Endothelial cell of umbilical vein (primary cell): ENCODE data around the gene AKT3. TPM values are rescaled to one million over a fixed set of nuclear protein-coding genes. Genes with fewer than 3 reads are reported as not detected.
A peak's percentile ranks its signal among the peaks of the same experiment; 100 is the strongest.

Experiments used
- BruUV-seq: library from RNA; stranded (reverse); fragments of 400-500 nt; replicated peaks from 2 replicates; lab custom pipeline; 2021; lab: Mats Ljungman, UMichigan
- CTCF ChIA-PET: fragments of 300-600, 350-600 bp; sonication (Branson Sonifier 250); formaldehyde crosslinking; loops from one replicate; lab custom pipeline; 2021; ENCODE audit warnings: antibody characterized with exemption, inconsistent platforms; lab: Charles Lee
- POLR2A ChIA-PET: fragments of 300-600, 350-600 bp; sonication (Branson Sonifier 250); formaldehyde crosslinking; loops from one replicate; lab custom pipeline; 2021; ENCODE audit warnings: antibody characterized with exemption, inconsistent platforms; lab: Charles Lee
- DNase-seq: peaks from one replicate; pipeline ENCODE4 v3.0.0-alpha.2; 2011; ENCODE audit warnings: low read depth, low spot score
- FAIRE-seq: peaks from 2 replicates; lab custom pipeline; 2011; peaks lifted over from hg19 to GRCh38; lab: Jason Lieb, UNC
- H2AFZ ChIP-seq: 2 replicates; pipeline ENCODE4 v1.6.0; 2012; ENCODE audit warnings: low read depth, low read length, control low read depth, inconsistent platforms
- H3K27ac ChIP-seq: 2 replicates; pipeline ENCODE4 v1.5.1; 2011; ENCODE audit warnings: low read depth, mild to moderate bottlenecking, control low read depth, low read length, moderate library complexity; ENCODE audit not compliant: insufficient read depth
- H3K27me3 ChIP-seq, 2 experiments: 2 replicates each; pipeline versions ENCODE4 v1.6.0 to v1.6.1; 2011; ENCODE audit warnings: low read length in 2 of 2, mixed read lengths in 1 of 2; ENCODE audit not compliant: control insufficient read depth in 2 of 2, insufficient read depth in 2 of 2
- H3K36me3 ChIP-seq, 2 experiments: 2 replicates in 1 of 2; 3 replicates in 1 of 2; pipeline ENCODE4 v1.5.1; 2011; ENCODE audit warnings: low read length in 2 of 2, mild to moderate bottlenecking in 1 of 2, moderate library complexity in 1 of 2; ENCODE audit not compliant: control insufficient read depth in 2 of 2, insufficient read depth in 2 of 2; ENCODE audit errors: extremely low read depth in 1 of 2
- H3K4me1 ChIP-seq: 3 replicates; pipeline ENCODE4 v1.5.1; 2011; ENCODE audit warnings: mild to moderate bottlenecking, low read length; ENCODE audit not compliant: control insufficient read depth, insufficient read depth; ENCODE audit errors: extremely low read depth
- H3K4me2 ChIP-seq: 2 replicates; pipeline ENCODE4 v1.6.1; 2011; ENCODE audit warnings: low read length, control low read depth, mixed read lengths; ENCODE audit not compliant: insufficient read depth
- H3K4me3 ChIP-seq, 3 experiments: fragments of 200-600 bp in 1 of 3; sonication (generic), shearing (Covaris generic) in 1 of 3; replicated peaks in 1 of 3; 2 replicates each; pipeline ENCODE4 v1.5.1; 2011 to 2016; ENCODE audit warnings: control low read depth in 3 of 3, low read length in 3 of 3, mild to moderate bottlenecking in 2 of 3, inconsistent platforms in 1 of 3, low read depth in 1 of 3, moderate library complexity in 1 of 3; ENCODE audit not compliant: insufficient read depth in 1 of 3
- H3K79me2 ChIP-seq: 2 replicates; pipeline ENCODE4 v1.6.0; 2012; ENCODE audit warnings: low read length, inconsistent platforms; ENCODE audit not compliant: control insufficient read depth, insufficient read depth
- H3K9ac ChIP-seq: replicated peaks from 2 replicates; pipeline ENCODE3; 2011; ENCODE audit warnings: low read length, control low read depth; ENCODE audit not compliant: insufficient read depth; ENCODE audit errors: extremely low read depth
- H3K9me1 ChIP-seq: replicated peaks from 3 replicates; pipeline ENCODE4 v1.6.0; 2011; ENCODE audit warnings: mild to moderate bottlenecking, low read length; ENCODE audit not compliant: control insufficient read depth, insufficient read depth; ENCODE audit errors: extremely low read depth
- H3K9me3 ChIP-seq: replicated peaks from 2 replicates; pipeline ENCODE4 v1.5.1; 2012; ENCODE audit warnings: low read length, inconsistent platforms; ENCODE audit not compliant: control insufficient read depth, insufficient read depth
- H4K20me1 ChIP-seq: replicated peaks from 2 replicates; pipeline ENCODE3; 2011; ENCODE audit warnings: mild to moderate bottlenecking, low read length; ENCODE audit not compliant: control insufficient read depth, insufficient read depth; ENCODE audit errors: extremely low read depth
- CTCF ChIP-seq, 2 donors: IDR thresholded peaks; 1 replicate in 1 of 2; 2 replicates in 1 of 2; pipeline ENCODE4 v1.5.1; 2011; ENCODE audit warnings: low read length in 2 of 2, mild to moderate bottlenecking in 2 of 2, moderate library complexity in 2 of 2, control low read depth in 1 of 2, inconsistent platforms in 1 of 2, low read depth in 1 of 2; ENCODE audit not compliant: insufficient read depth in 1 of 2; ENCODE audit errors: extremely low read depth in 1 of 2
- MAX ChIP-seq: IDR thresholded peaks from 2 replicates; pipeline ENCODE4 v1.6.1; 2011; ENCODE audit not compliant: insufficient read depth, insufficient read length
- MYC ChIP-seq: IDR thresholded peaks from one replicate; pipeline ENCODE4 v1.6.1; 2011; ENCODE audit warnings: mild to moderate bottlenecking, low read depth, low read length
- dilution Hi-C: fragments of 300-500 bp; cut with MboI; formaldehyde crosslinking; loops from one replicate; pipeline ENCODE4 v1.15.0; 2019; ENCODE audit warnings: low sequenced_read_pairs; ENCODE audit not compliant: extremely low pct_ligation_motif_present
- intact Hi-C: fragments of 100-400 bp; cut with micrococcal nuclease; formaldehyde crosslinking; loops from one replicate; pipeline ENCODE4 v1.10.0; 2022
- polyA plus RNA-seq, 4 experiments: library from polyadenylated mRNA; depleted of rRNA in 3 of 4; stranded (reverse) in 3 of 4; unstranded in 1 of 4; fragments of >200 nt; gene quantifications; 2 replicates each; pipeline versions ENCODE4 v1.2.1 to v1.2.3, GENCODE V29; 2011 to 2012; ENCODE audit warnings: missing spikeins in 1 of 4
- total RNA-seq: library from RNA; stranded (reverse); gene quantifications from 2 replicates; pipeline ENCODE4 v1.2.3, GENCODE V29; 2021

Gene AKT3
- total and polyA plus RNA-seq, 2 donors (not counting 3 experiments of a cell fraction or from before 2014, with no cell fraction given), result 20.6 to 97.1 TPM

GRCh38 chr1:243799908-243800307 is 50.1 kb downstream of the AKT3 start:
- Histone ChIP-seq H3K27ac (no peak overlapping the region), H3K4me2 (no peak overlapping the region), H2AFZ (no peak overlapping the region), H3K9ac (no peak overlapping the region), H3K9me3 (no peaks in the 10 kb centered on the region), H3K79me2 (peaks cover 35% of the 10 kb centered on the region), H3K4me1 (no peaks in the 10 kb centered on the region), H3K9me1 (no peaks in the 10 kb centered on the region), H3K4me3 (no peak overlapping the region), H4K20me1 (no peaks in the 10 kb centered on the region), H3K36me3 (no peaks in the 10 kb centered on the region), H3K27me3 (no peaks in the 10 kb centered on the region)
- ChIA-PET CTCF (interaction anchor here (0.9 kb wide), 1 partner anchor 13 kb away, joined by 4 read pairs; no protein-coding TSS in a partner anchor), POLR2A (no interaction called here)
- intact Hi-C loops (no loop called here), dilution Hi-C loops (no loop called here)
- no peak for FAIRE-seq
- no peak for DNase-seq
- no peak for TF ChIP-seq MYC
- BruUV-seq, result no TSS peak

- ChIA-PET CTCF (interaction anchor here (0.8 kb wide), 1 partner anchor 9 kb away, joined by 4 read pairs; no protein-coding TSS in a partner anchor), POLR2A (no interaction called here)
- intact Hi-C loops (no loop called here), dilution Hi-C loops (no loop called here)
- BruUV-seq, result no TSS peak
- Histone ChIP-seq H3K9me3 (no peaks in the 10 kb centered on the region), H2AFZ (no peak overlapping the region), H3K4me2 (no peak overlapping the region), H4K20me1 (no peaks in the 10 kb centered on the region), H3K79me2 (peaks cover 37% of the 10 kb centered on the region), H3K27ac (no peak overlapping the region), H3K9ac (no peak overlapping the region), H3K27me3 (no peaks in the 10 kb centered on the region), H3K36me3 (no peaks in the 10 kb centered on the region), H3K4me3 (no peak overlapping the region), H3K4me1 (no peaks in the 10 kb centered on the region), H3K9me1 (no peaks in the 10 kb centered on the region)
- FAIRE-seq, result no peak
- no peak for TF ChIP-seq MAX
- no peak for TF ChIP-seq CTCF (IDR thresholded peaks at IDR 0.05; ENCODE audit: extremely low read depth in 1 of 2, insufficient read depth in 1 of 2, low read depth in 1 of 2, low read length in 2 of 2)
- DNase-seq, result peak; percentile 7
Observed at GRCh38 chr1:243798726-243799125, 51.3 kb downstream of the AKT3 start.
